Cardiac septum (tissue), 1 donor: ENCODE results near the gene DIPK1B. TPM values are rescaled to one million over a fixed set of nuclear protein-coding genes. Genes with fewer than 3 reads are reported as not detected.

Source experiments
- DNase-seq: peaks from one replicate; pipeline ENCODE4 v3.0.0-alpha.2; 2020; ENCODE audit warnings: low spot score
- intact Hi-C: fragments of 100-400 bp; cut with DNase I; formaldehyde crosslinking; loops from one replicate; pipeline ENCODE4 v1.14.0; 2022
- total RNA-seq: library from RNA; stranded (reverse); fragmentation: NEBNext Ultra II Directional; extraction: Animal tissue kit (Norgen Biotek cat#: 25700); gene quantifications from one replicate; pipeline ENCODE4 v1.2.1, GENCODE V29; 2021
- donor health status: DM: no; HTN: no; CAD: no.

The DIPK1B gene
- total RNA-seq, 1 donor from 2014 or later = 28.3 TPM

GRCh38 chr9:136672431-136673087 is 39.8 kb upstream of the DIPK1B start:
- no peak for DNase-seq
- intact Hi-C loops = no loop called here

- intact Hi-C loops = no loop called here
- no peak for DNase-seq
Observed at GRCh38 chr9:136673088-136673974, 39.0 kb upstream of the DIPK1B start.

- intact Hi-C loops = no loop called here
- DNase-seq = no peak
Observed at GRCh38 chr9:136673975-136674785, 38.2 kb upstream of the DIPK1B start.

- DNase-seq = no peak
- intact Hi-C loops = loop anchor here (5.0 kb wide), 2 partner anchors 47 to 173 kb away; no protein-coding TSS in a partner anchor
Observed at GRCh38 chr9:136674786-136675349, 37.5 kb upstream of the DIPK1B start.

- no peak for DNase-seq
- intact Hi-C loops = loop anchor here (5.0 kb wide), 2 partner anchors 47 to 173 kb away; no protein-coding TSS in a partner anchor
Observed at GRCh38 chr9:136675477-136676296, 36.7 kb upstream of the DIPK1B start.

GRCh38 chr9:136676297-136676794 is 36.0 kb upstream of the DIPK1B start:
- DNase-seq = no peak
- intact Hi-C loops = loop anchor here (5.0 kb wide), 2 partner anchors 46 to 174 kb away; no protein-coding TSS in a partner anchor

- intact Hi-C loops = loop anchor here (5.0 kb wide), 2 partner anchors 45 to 175 kb away; no protein-coding TSS in a partner anchor
Observed at GRCh38 chr9:136676920-136677686, 35.3 kb upstream of the DIPK1B start.

GRCh38 chr9:136678034-136678433 is 34.3 kb upstream of the DIPK1B start:
- no peak for DNase-seq
- intact Hi-C loops = loop anchor here (5.0 kb wide), 2 partner anchors 44 to 176 kb away; no protein-coding TSS in a partner anchor

More at GRCh38 chr9:136676920-136677686, 35.3 kb upstream of the DIPK1B start:
- DNase-seq = no peak

GRCh38 chr9:136678624-136679023 is 33.7 kb upstream of the DIPK1B start:
- DNase-seq = no peak
- intact Hi-C loops = loop anchor here (5.0 kb wide), 2 partner anchors 44 to 176 kb away; no protein-coding TSS in a partner anchor

GRCh38 chr9:136679431-136679941 is 32.9 kb upstream of the DIPK1B start:
- intact Hi-C loops = loop anchor here (5.0 kb wide), 2 partner anchors 43 to 177 kb away; no protein-coding TSS in a partner anchor
- DNase-seq = no peak

- intact Hi-C loops = no loop called here
- DNase-seq = no peak
Observed at GRCh38 chr9:136681029-136681428, 31.3 kb upstream of the DIPK1B start.

GRCh38 chr9:136681945-136682699 is 30.2 kb upstream of the DIPK1B start:
- intact Hi-C loops = no loop called here
- no peak for DNase-seq

GRCh38 chr9:136682710-136683109 is 29.7 kb upstream of the DIPK1B start:
- intact Hi-C loops = no loop called here
- DNase-seq = no peak

GRCh38 chr9:136683173-136683745 is 29.1 kb upstream of the DIPK1B start:
- intact Hi-C loops = no loop called here
- DNase-seq = no peak

- DNase-seq = no peak
- intact Hi-C loops = no loop called here
Observed at GRCh38 chr9:136683755-136684154, 28.6 kb upstream of the DIPK1B start.

GRCh38 chr9:136684339-136684738 is 28.0 kb upstream of the DIPK1B start:
- intact Hi-C loops = no loop called here
- no peak for DNase-seq
